Measurements from ENCODE around the gene GLRA3.
"Not testable (repeated sequence)": the region's sequence is repeated elsewhere in the genome, so short reads cannot be mapped to it uniquely, and the experiment has no call there.

The GLRA3 gene

DNA sequence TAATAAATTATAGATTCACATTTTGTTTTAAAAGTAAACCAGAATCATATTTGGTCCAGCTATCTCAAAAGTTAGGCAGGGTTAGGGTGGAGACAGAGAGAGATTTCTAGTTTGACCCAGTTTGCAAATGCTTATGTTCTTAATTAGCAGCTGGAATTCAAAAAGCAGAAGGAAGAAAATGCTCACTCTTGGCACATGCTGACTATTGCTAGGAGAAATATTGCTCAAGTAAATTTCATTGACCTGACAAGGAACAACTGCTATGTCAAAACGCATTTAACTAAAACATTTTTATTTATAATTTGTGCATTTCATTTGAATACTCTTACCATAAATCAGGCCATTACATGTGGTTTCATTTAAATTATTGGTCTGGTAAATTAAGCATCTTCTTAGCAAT is 131.8 kb downstream of the GLRA3 start:
- H2AFZ ChIP-seq (ENCODE audit: low read depth, low read length) = no peak overlapping the region
- no peaks in the 10 kb centered on the region for H3K27me3 ChIP-seq (ENCODE audit: insufficient read depth, low read length)
- H3K36me3 ChIP-seq (ENCODE audit: insufficient read depth, low read length) = no peaks in the 10 kb centered on the region
- H3K9me3 ChIP-seq (ENCODE audit: low read length) = no peaks in the 10 kb centered on the region
- H3K4me1 ChIP-seq (ENCODE audit: insufficient read depth, low read length) = no peaks in the 10 kb centered on the region
- no peak overlapping the region for H3K4me3 ChIP-seq (ENCODE audit: low read length)

DNA sequence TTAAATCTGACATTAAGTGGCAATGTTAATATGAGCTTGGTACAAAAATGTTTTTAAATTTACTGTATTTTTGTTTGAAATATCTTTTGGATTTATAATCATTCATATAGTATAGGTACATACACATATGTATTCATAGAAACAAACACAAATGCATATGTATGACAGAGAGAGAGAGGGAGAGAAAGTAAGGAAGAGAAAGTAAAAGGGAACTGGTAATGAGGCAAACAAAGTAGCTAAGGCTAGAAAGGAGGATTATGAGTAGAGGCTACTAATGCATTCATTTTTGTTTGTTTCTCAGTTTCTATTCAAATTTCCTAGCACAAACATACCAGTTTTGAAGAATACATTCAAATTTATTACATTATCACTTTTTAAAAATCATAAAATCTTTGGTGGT is 132.4 kb downstream of the GLRA3 start:
- no peaks in the 10 kb centered on the region for H3K4me1 ChIP-seq (ENCODE audit: insufficient read depth, low read length)
- H3K36me3 ChIP-seq (ENCODE audit: insufficient read depth, low read length) = no peaks in the 10 kb centered on the region
- H2AFZ ChIP-seq (ENCODE audit: low read depth, low read length) = no peak overlapping the region
- no peaks in the 10 kb centered on the region for H3K27me3 ChIP-seq (ENCODE audit: insufficient read depth, low read length)
- H3K9me3 ChIP-seq (ENCODE audit: low read length) = no peaks in the 10 kb centered on the region
- no peak overlapping the region for H3K4me3 ChIP-seq (ENCODE audit: low read length)

DNA sequence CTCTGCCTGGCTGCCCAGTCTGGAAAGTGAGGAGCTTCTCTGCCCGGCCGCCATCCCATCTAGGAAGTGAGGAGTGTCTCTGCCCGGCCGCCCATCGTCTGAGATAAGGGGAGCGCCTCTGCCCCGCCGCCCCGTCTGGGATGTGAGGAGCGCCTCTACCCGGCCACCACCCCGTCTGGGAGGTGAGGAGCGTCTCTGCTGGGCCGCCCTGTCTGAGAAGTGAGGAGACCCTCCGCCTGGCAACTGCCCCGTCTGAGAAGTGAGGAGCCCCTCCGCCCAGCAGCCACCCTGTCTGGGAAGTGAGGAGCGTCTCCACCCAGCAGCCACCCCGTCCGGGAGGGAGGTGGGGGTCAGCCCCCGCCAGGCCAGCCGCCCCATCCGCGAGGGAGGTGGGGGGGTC is 137.2 kb downstream of the GLRA3 start:
- not testable (repeated sequence) for H3K27me3 ChIP-seq (ENCODE audit: insufficient read depth, low read length); H2AFZ ChIP-seq (ENCODE audit: low read depth, low read length); H3K4me1 ChIP-seq (ENCODE audit: insufficient read depth, low read length); H3K4me3 ChIP-seq (ENCODE audit: low read length); H3K9me3 ChIP-seq (ENCODE audit: low read length); H3K36me3 ChIP-seq (ENCODE audit: insufficient read depth, low read length)

DNA sequence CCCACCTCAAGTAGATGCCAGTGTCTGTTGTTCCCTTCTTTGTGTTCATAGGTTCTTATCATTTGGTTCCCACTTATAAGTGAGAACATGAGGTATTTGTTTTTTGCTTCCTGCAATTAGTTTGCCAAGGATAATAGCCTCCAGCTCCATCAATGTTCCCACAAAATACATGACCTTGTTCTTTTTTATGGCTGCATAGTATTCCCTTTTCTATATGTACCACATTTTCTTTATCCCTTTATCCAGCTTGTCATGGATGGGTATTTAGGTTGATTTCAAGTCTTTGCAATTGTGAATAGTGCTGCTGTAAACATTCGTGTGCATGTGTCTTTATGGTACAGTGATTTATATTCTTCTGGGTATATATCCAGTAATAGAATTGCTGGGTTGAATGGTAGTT is 138.4 kb downstream of the GLRA3 start:
- no peaks in the 10 kb centered on the region for H3K9me3 ChIP-seq (ENCODE audit: low read length)
- no peak overlapping the region for H3K4me3 ChIP-seq (ENCODE audit: low read length)
- H3K27me3 ChIP-seq (ENCODE audit: insufficient read depth, low read length) = no peaks in the 10 kb centered on the region
- H3K36me3 ChIP-seq (ENCODE audit: insufficient read depth, low read length) = no peaks in the 10 kb centered on the region
- H2AFZ ChIP-seq (ENCODE audit: low read depth, low read length) = no peak overlapping the region
- no peaks in the 10 kb centered on the region for H3K4me1 ChIP-seq (ENCODE audit: insufficient read depth, low read length)

DNA sequence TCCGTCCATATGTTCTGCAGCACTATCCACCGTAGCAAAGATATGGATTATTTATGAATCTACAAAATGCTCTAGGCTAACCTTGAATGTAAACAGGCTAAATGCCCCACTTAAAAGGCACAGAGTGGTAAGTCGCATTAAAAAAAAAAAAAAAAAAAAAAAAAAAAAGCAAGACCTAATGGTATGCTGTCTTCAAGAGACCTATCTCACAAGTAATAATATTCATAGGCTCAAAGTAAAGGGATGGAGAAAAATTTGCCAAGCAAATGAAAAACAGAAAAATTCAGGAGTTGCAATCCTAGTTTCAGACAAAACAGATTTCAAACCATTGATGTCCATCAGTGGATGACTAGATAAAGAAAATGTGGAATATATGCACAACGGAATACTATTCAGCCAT is 139.4 kb downstream of the GLRA3 start:
- Histone ChIP-seq H3K36me3 (ENCODE audit: insufficient read depth, low read length) (no peaks in the 10 kb centered on the region), H3K27me3 (ENCODE audit: insufficient read depth, low read length) (no peaks in the 10 kb centered on the region), H3K4me1 (ENCODE audit: insufficient read depth, low read length) (no peaks in the 10 kb centered on the region), H3K9me3 (ENCODE audit: low read length) (no peaks in the 10 kb centered on the region), H2AFZ (ENCODE audit: low read depth, low read length) (no peak overlapping the region), H3K4me3 (ENCODE audit: low read length) (no peak overlapping the region)

DNA sequence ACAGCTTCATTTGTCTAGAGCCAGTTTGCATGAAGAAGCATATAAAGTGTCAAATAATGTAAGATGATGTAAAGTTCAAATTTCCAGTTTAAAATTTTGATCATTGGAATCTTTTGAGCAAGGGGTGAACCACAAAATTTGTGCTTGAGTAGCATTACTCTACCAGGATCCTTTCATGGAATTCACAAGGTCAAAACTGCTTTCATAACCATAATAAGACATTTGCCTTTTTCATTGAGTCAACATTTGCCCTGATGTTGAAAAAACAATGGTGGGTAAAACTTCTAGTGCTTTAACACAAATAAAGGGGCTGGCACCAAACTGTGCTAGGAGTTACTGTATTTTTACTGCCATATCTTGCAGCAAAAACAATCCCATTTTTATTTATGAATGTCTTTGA is 142.2 kb downstream of the GLRA3 start:
- Histone ChIP-seq H3K27me3 (ENCODE audit: insufficient read depth, low read length) (no peaks in the 10 kb centered on the region), H2AFZ (ENCODE audit: low read depth, low read length) (no peak overlapping the region), H3K4me3 (ENCODE audit: low read length) (no peak overlapping the region), H3K4me1 (ENCODE audit: insufficient read depth, low read length) (no peaks in the 10 kb centered on the region), H3K36me3 (ENCODE audit: insufficient read depth, low read length) (no peaks in the 10 kb centered on the region), H3K9me3 (ENCODE audit: low read length) (no peaks in the 10 kb centered on the region)

DNA sequence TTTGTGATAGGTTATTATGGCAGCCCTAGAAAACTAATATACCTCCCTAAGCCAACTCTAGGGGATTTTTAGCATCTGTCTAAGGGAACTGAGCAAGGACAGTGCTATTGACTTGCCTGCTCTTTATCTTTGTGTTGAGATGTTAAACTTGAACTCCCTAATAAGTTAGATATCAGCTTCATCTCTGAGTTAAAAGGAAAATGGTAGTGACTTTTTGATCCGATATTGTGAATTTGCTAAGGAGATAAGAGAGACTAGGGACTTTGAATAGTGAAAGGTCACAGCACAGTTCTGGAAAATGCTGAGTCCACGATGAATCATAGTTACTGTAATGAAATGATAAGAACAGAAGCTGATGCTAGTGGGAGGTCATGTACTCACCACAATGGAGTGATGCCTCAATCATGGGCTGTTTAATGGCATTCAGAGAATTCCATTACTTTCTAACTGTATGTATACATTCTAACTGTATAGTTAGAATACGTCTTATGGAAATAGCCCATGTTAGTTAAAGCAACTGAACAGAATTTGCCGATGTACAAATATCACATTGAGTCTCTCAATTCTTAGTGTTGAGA is 147.2 kb downstream of the GLRA3 start:
- Histone ChIP-seq H2AFZ (ENCODE audit: low read depth, low read length) (no peak overlapping the region), H3K4me3 (ENCODE audit: low read length) (no peak overlapping the region), H3K27me3 (ENCODE audit: insufficient read depth, low read length) (no peaks in the 10 kb centered on the region), H3K36me3 (ENCODE audit: insufficient read depth, low read length) (no peaks in the 10 kb centered on the region), H3K4me1 (ENCODE audit: insufficient read depth, low read length) (no peaks in the 10 kb centered on the region), H3K9me3 (ENCODE audit: low read length) (no peaks in the 10 kb centered on the region)

DNA sequence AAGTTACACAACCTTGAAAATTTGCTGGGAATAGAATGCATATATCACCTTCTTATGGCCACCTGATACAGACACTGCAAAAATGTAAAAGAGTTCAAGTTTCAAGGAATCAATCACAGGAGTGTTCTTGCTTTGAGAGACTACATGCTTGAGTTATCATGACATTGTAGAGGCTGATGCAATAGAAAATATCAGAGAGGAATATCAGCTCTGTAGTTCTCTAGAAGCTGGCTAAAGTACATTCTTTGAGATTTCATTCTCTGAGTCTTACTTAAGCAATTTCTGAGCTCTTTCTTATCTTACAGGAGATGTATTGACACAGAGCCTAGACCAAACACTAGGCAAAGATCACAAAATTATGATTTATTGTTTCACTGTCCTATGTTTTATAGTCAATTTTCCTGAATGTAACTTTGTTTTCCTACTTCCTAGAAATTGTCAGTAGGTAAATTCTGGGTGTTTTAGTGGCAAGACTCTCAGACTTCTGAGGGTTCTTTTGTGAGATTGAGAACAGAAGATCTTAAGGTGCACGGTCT is 154.7 kb downstream of the GLRA3 start:
- Histone ChIP-seq H3K4me3 (ENCODE audit: low read length) (no peak overlapping the region), H3K9me3 (ENCODE audit: low read length) (no peaks in the 10 kb centered on the region), H3K27me3 (ENCODE audit: insufficient read depth, low read length) (no peaks in the 10 kb centered on the region), H2AFZ (ENCODE audit: low read depth, low read length) (no peak overlapping the region), H3K36me3 (ENCODE audit: insufficient read depth, low read length) (no peaks in the 10 kb centered on the region), H3K4me1 (ENCODE audit: insufficient read depth, low read length) (no peaks in the 10 kb centered on the region)

DNA sequence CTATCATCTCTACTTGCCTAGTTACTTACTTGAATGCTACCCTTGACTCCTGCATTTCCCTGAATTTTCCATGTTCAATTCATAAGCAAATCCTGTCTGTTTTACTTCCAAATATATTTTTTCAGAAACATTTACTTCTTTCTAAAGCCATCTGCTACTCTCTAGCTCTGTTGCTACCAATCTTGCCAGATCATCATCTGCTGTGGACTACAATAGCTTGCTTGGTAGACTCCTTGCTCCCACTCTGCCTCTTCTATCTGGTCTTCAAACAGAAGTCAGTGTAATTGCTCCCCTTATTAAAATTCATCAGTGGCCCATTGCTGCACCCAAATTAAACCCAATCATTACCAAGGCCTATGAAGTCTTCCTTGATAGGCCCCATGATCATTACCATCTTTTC is 155.2 kb downstream of the GLRA3 start:
- no peak overlapping the region for H3K4me3 ChIP-seq (ENCODE audit: low read length)
- H3K9me3 ChIP-seq (ENCODE audit: low read length) = no peaks in the 10 kb centered on the region
- H3K4me1 ChIP-seq (ENCODE audit: insufficient read depth, low read length) = no peaks in the 10 kb centered on the region
- H3K27me3 ChIP-seq (ENCODE audit: insufficient read depth, low read length) = no peaks in the 10 kb centered on the region
- H3K36me3 ChIP-seq (ENCODE audit: insufficient read depth, low read length) = no peaks in the 10 kb centered on the region
- no peak overlapping the region for H2AFZ ChIP-seq (ENCODE audit: low read depth, low read length)

DNA sequence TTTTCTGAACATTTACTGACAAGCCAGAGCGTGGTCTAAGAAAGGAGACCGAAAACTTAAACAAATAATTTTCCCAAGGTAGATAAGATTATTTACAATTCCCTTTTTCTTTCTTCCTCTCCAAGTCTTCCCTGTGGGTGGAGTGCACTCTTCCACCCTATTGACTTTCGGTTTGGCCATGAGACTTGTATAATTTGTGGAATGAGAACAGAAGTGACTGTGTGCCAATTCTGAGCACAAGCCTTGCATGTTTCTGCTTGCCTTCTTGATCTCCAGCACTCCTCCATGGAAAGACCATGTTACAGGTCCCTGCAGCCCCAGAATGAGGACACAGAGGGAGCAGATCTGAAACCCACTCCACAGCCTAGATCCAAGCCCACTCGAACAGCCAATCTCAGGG is 156.8 kb downstream of the GLRA3 start:
- Histone ChIP-seq H3K27me3 (ENCODE audit: insufficient read depth, low read length) (no peaks in the 10 kb centered on the region), H3K36me3 (ENCODE audit: insufficient read depth, low read length) (no peaks in the 10 kb centered on the region), H3K9me3 (ENCODE audit: low read length) (no peaks in the 10 kb centered on the region), H3K4me3 (ENCODE audit: low read length) (no peak overlapping the region), H3K4me1 (ENCODE audit: insufficient read depth, low read length) (no peaks in the 10 kb centered on the region), H2AFZ (ENCODE audit: low read depth, low read length) (no peak overlapping the region)

DNA sequence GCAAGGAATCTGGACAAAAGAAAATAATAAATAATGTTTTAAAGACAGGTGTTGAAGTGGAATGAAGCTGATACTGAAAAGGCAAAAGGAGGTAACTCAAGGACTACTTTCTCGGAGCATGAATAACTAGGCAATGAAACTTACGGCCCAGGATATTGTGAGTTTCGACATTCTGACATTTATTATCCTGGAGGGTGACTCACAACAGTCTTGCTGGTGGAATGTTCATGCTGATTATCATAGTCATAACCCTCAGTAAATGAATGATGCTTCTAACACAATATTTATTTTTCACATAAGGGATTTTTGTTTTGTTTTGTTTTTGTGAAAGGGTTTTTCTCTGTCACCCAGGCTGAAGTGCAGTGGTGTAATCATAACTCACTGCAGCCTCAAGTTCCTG is 159.8 kb downstream of the GLRA3 start:
- H3K36me3 ChIP-seq (ENCODE audit: insufficient read depth, low read length) = no peaks in the 10 kb centered on the region

DNA sequence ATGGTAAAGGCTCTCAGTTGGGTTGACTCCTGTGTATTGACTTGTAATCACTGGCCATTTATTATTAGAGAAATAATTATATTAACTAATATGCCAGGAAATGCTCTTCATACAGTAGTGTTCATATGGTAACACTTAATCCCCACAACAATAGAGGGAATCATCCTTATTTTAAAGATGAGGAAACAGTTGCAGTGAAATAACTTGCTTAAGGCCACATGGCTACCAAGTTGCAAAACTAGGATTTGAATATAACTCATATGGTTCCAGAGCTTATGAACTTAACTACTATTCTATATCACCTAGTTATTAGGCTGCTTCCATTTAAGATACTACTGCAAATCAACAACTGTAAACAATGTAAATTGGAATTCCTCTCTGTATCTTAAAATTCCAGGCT is 163.2 kb downstream of the GLRA3 start:
- Histone ChIP-seq H2AFZ (ENCODE audit: low read depth, low read length) (no peak overlapping the region), H3K4me1 (ENCODE audit: insufficient read depth, low read length) (no peaks in the 10 kb centered on the region), H3K9me3 (ENCODE audit: low read length) (no peaks in the 10 kb centered on the region), H3K36me3 (ENCODE audit: insufficient read depth, low read length) (no peaks in the 10 kb centered on the region), H3K27me3 (ENCODE audit: insufficient read depth, low read length) (no peaks in the 10 kb centered on the region), H3K4me3 (ENCODE audit: low read length) (no peak overlapping the region)

More for the DNA sequence above, 159.8 kb downstream of the GLRA3 start:
- Histone ChIP-seq H3K4me1 (ENCODE audit: insufficient read depth, low read length) (no peaks in the 10 kb centered on the region), H2AFZ (ENCODE audit: low read depth, low read length) (no peak overlapping the region), H3K27me3 (ENCODE audit: insufficient read depth, low read length) (no peaks in the 10 kb centered on the region), H3K9me3 (ENCODE audit: low read length) (no peaks in the 10 kb centered on the region), H3K4me3 (ENCODE audit: low read length) (no peak overlapping the region)

DNA sequence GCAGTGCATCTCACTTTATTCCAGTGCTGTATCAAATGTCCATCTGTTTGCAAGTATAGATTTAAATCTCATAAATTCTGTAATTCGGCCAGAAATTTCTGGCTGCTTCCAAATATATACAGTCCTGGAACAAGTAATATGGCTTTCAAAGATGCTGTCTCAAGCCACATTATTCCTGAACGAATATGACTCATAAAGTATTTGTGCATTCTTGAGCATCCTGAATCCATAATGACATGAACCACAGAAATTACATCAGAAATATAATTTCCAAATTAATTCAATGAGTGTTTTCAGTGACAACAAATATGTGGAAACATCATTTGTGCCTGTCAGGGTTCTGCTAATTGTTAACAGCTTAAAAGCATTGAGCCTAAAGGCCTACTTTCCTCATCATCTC is 165.8 kb downstream of the GLRA3 start:
- no peaks in the 10 kb centered on the region for H3K9me3 ChIP-seq (ENCODE audit: low read length)

DNA sequence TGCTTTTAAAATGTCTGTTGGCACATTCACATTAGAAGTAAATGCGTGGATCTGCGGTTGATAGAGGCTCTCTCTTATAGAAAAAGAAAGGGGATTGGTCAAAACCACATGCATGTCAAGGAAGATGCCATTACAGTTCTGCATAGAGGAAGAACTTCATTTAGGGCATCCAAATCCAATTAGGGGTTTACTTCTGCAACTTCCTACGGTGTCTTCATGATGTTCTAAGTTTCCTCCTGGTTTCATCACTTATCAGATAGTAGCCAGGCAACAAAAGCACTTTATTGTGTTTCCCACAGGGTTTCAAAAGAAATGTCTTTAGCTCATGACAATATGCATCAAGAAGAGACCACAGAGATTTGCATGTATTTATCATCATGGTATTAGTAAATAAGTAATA is 170.8 kb downstream of the GLRA3 start:
- no peaks in the 10 kb centered on the region for H3K4me1 ChIP-seq (ENCODE audit: insufficient read depth, low read length)
- H3K4me3 ChIP-seq (ENCODE audit: low read length) = no peak overlapping the region
- H3K36me3 ChIP-seq (ENCODE audit: insufficient read depth, low read length) = no peaks in the 10 kb centered on the region
- H3K27me3 ChIP-seq (ENCODE audit: insufficient read depth, low read length) = no peaks in the 10 kb centered on the region
- H3K9me3 ChIP-seq (ENCODE audit: low read length) = no peaks in the 10 kb centered on the region
- no peak overlapping the region for H2AFZ ChIP-seq (ENCODE audit: low read depth, low read length)

More for the DNA sequence above, 165.8 kb downstream of the GLRA3 start:
- H3K27me3 ChIP-seq (ENCODE audit: insufficient read depth, low read length) = no peaks in the 10 kb centered on the region
- H3K4me1 ChIP-seq (ENCODE audit: insufficient read depth, low read length) = no peaks in the 10 kb centered on the region
- no peaks in the 10 kb centered on the region for H3K36me3 ChIP-seq (ENCODE audit: insufficient read depth, low read length)
- H2AFZ ChIP-seq (ENCODE audit: low read depth, low read length) = no peak overlapping the region
- no peak overlapping the region for H3K4me3 ChIP-seq (ENCODE audit: low read length)
